H1 (cell line): ENCODE measurements around the gene OR5M11. TPM values are rescaled to one million over a fixed set of nuclear protein-coding genes. Genes with fewer than 3 reads are reported as not detected.

Source experiments
- CTCF ChIA-PET: fragments of 300-600 bp; sonication (Branson Sonifier 250); formaldehyde crosslinking; loops from one replicate; lab custom pipeline; 2021; ENCODE audit not compliant: partially characterized antibody; lab: Charles Lee
- POLR2A ChIA-PET: fragments of 300-600 bp; sonication (Branson Sonifier 250); formaldehyde crosslinking; loops from one replicate; lab custom pipeline; 2021; ENCODE audit warnings: inconsistent platforms; ENCODE audit not compliant: partially characterized antibody; lab: Charles Lee
- DNase-seq, 2 experiments: peaks; one replicate each; pipeline versions ENCODE4 v3.0.0 to v3.0.0-alpha.2; 2010 to 2022; ENCODE audit warnings: low spot score in 2 of 2, low read depth in 1 of 2, mixed read lengths in 1 of 2
- FAIRE-seq: peaks from 2 replicates; lab custom pipeline; 2011; peaks lifted over from hg19 to GRCh38; lab: Jason Lieb, UNC
- H2AFZ ChIP-seq: 2 replicates; pipeline ENCODE4 v1.8.1; 2012; ENCODE audit warnings: low read length, inconsistent platforms
- H2AK5ac ChIP-seq: 2 replicates; pipeline ENCODE4 v1.6.1; 2013; ENCODE audit warnings: low read depth, low read length
- H2BK120ac ChIP-seq: replicated peaks from 2 replicates; pipeline ENCODE3; 2013; ENCODE audit warnings: low read depth, low read length, inconsistent platforms
- H2BK12ac ChIP-seq: 2 replicates; pipeline ENCODE4 v1.6.1; 2013; ENCODE audit warnings: low read depth, low read length
- H2BK15ac ChIP-seq: 2 replicates; pipeline ENCODE4 v1.6.1; 2013; ENCODE audit warnings: low read length
- H2BK20ac ChIP-seq: 2 replicates; pipeline ENCODE4 v1.6.1; 2013; ENCODE audit warnings: low read length
- H2BK5ac ChIP-seq: 2 replicates; pipeline ENCODE4 v1.6.1; 2013; ENCODE audit warnings: low read depth, low read length
- H3K14ac ChIP-seq: 2 replicates; pipeline ENCODE4 v1.6.1; 2013; ENCODE audit warnings: inconsistent platforms; ENCODE audit not compliant: insufficient read length
- H3K18ac ChIP-seq: 2 replicates; pipeline ENCODE4 v1.6.1; 2013; ENCODE audit warnings: low read length; ENCODE audit errors: extremely low read depth
- H3K23ac ChIP-seq: 2 replicates; pipeline ENCODE4 v1.6.1; 2013; ENCODE audit warnings: inconsistent platforms; ENCODE audit not compliant: insufficient read length
- H3K23me2 ChIP-seq: 2 replicates; pipeline ENCODE4 v1.6.1; 2013; ENCODE audit warnings: low read depth, low read length
- H3K27ac ChIP-seq: 2 replicates; pipeline ENCODE4 v1.6.1; 2011; ENCODE audit warnings: low read depth, low read length, inconsistent platforms
- H3K27me3 ChIP-seq, 4 experiments: replicated peaks in 1 of 4; 1 replicate in 1 of 4; 2 replicates in 3 of 4; pipeline versions ENCODE4 v1.6.1 to v1.8.1; 2011 to 2013; ENCODE audit warnings: low read length in 3 of 4, mild to moderate bottlenecking in 3 of 4, inconsistent platforms in 2 of 4, mixed read lengths in 2 of 4, moderate library complexity in 1 of 4; ENCODE audit not compliant: control insufficient read depth in 3 of 4, insufficient read depth in 3 of 4; ENCODE audit errors: extremely low read depth in 1 of 4
- H3K36me3 ChIP-seq, 4 experiments: 2 replicates each; pipeline versions ENCODE4 v1.6.1 to v1.8.1; 2011 to 2013; ENCODE audit warnings: mild to moderate bottlenecking in 4 of 4, low read length in 3 of 4, moderate library complexity in 2 of 4, control low read depth in 1 of 4, inconsistent platforms in 1 of 4; ENCODE audit not compliant: insufficient read depth in 4 of 4, control insufficient read depth in 2 of 4
- H3K4ac ChIP-seq: replicated peaks from 2 replicates; pipeline ENCODE3; 2013; ENCODE audit warnings: low read length, low read depth, mixed read lengths, inconsistent platforms; ENCODE audit not compliant: insufficient read length
- H3K4me1 ChIP-seq, 4 experiments: replicated peaks in 1 of 4; 1 replicate in 1 of 4; 2 replicates in 3 of 4; pipeline versions ENCODE4 v1.6.1 to v1.8.1; 2011 to 2013; ENCODE audit warnings: low read length in 3 of 4, inconsistent platforms in 2 of 4, mixed read lengths in 1 of 4; ENCODE audit not compliant: insufficient read depth in 4 of 4, control insufficient read depth in 3 of 4
- H3K4me2 ChIP-seq, 2 experiments: 2 replicates each; pipeline versions ENCODE4 v1.6.1 to v1.8.1; 2011 to 2013; ENCODE audit warnings: low read depth in 2 of 2, low read length in 2 of 2, control low read depth in 1 of 2, inconsistent platforms in 1 of 2, mild to moderate bottlenecking in 1 of 2; ENCODE audit not compliant: insufficient read depth in 1 of 2
- H3K4me3 ChIP-seq, 4 experiments: fragments of 200-600, 300-600 bp in 1 of 4; sonication (generic), shearing (Covaris generic), sonication (Bioruptor Twin) in 1 of 4; 2 replicates each; pipeline versions ENCODE4 v1.5.1 to v1.8.1; 2011 to 2016; ENCODE audit warnings: low read length in 4 of 4, low read depth in 3 of 4, control low read depth in 2 of 4, inconsistent platforms in 2 of 4, mild to moderate bottlenecking in 2 of 4, mixed read lengths in 1 of 4, moderate library complexity in 1 of 4; ENCODE audit not compliant: insufficient read depth in 2 of 4; ENCODE audit errors: extremely low read depth in 1 of 4
- H3K56ac ChIP-seq: replicated peaks from 2 replicates; pipeline ENCODE3; 2013; ENCODE audit warnings: low read depth, mild to moderate bottlenecking, mixed read lengths, low read length, inconsistent platforms; ENCODE audit not compliant: insufficient read length
- H3K79me1 ChIP-seq: 2 replicates; pipeline ENCODE4 v1.6.1; 2013; ENCODE audit warnings: low read depth, low read length, control low read depth
- H3K79me2 ChIP-seq, 2 experiments: 2 replicates each; pipeline versions ENCODE4 v1.6.1 to v1.8.1; 2012 to 2013; ENCODE audit warnings: low read length in 2 of 2, mild to moderate bottlenecking in 2 of 2, inconsistent platforms in 1 of 2; ENCODE audit not compliant: insufficient read depth in 2 of 2, control insufficient read depth in 1 of 2
- H3K9ac ChIP-seq, 4 experiments: replicated peaks in 1 of 4; 1 replicate in 1 of 4; 2 replicates in 3 of 4; pipeline versions ENCODE4 v1.6.1 to v1.8.1; 2011 to 2013; ENCODE audit warnings: low read depth in 3 of 4, low read length in 3 of 4, control low read depth in 2 of 4, mild to moderate bottlenecking in 2 of 4, moderate library complexity in 2 of 4, inconsistent platforms in 1 of 4; ENCODE audit errors: extremely low read depth in 1 of 4
- H3K9me3 ChIP-seq, 2 experiments: 2 replicates each; pipeline versions ENCODE4 v1.6.1 to v1.8.1; 2012 to 2013; ENCODE audit warnings: mild to moderate bottlenecking in 2 of 2, moderate library complexity in 2 of 2, control low read depth in 1 of 2, inconsistent platforms in 1 of 2, low read depth in 1 of 2, low read length in 1 of 2, mixed read lengths in 1 of 2; ENCODE audit not compliant: insufficient read depth in 2 of 2
- H4K20me1 ChIP-seq, 2 experiments: replicated peaks in 1 of 2; 2 replicates each; pipeline versions ENCODE3 to v1.8.1; 2011 to 2013; ENCODE audit warnings: inconsistent platforms in 2 of 2, low read length in 2 of 2, mild to moderate bottlenecking in 1 of 2; ENCODE audit not compliant: insufficient read depth in 2 of 2, control insufficient read depth in 1 of 2
- H4K5ac ChIP-seq: 2 replicates; pipeline ENCODE4 v1.6.1; 2013; ENCODE audit warnings: low read length, low read depth, mixed read lengths, inconsistent platforms; ENCODE audit not compliant: insufficient read length
- H4K8ac ChIP-seq: 2 replicates; pipeline ENCODE4 v1.8.0; 2013; ENCODE audit warnings: mild to moderate bottlenecking, moderate library complexity, low read length, inconsistent platforms; ENCODE audit not compliant: insufficient read depth; ENCODE audit errors: extremely low read depth
- H4K91ac ChIP-seq: replicated peaks from 2 replicates; pipeline ENCODE3; 2013; ENCODE audit warnings: low read length, mixed read lengths, inconsistent platforms; ENCODE audit not compliant: insufficient read length
- BCL11A ChIP-seq, 2 experiments: IDR thresholded peaks; one replicate each; pipeline ENCODE4 v1.6.1; 2011; ENCODE audit warnings: low read depth in 2 of 2, low read length in 2 of 2, mild to moderate bottlenecking in 2 of 2
- CEBPB ChIP-seq: IDR thresholded peaks from 2 replicates; pipeline ENCODE4 v1.6.1; 2012; ENCODE audit warnings: low read depth, low read length
- CHD2 ChIP-seq: IDR thresholded peaks from 2 replicates; pipeline ENCODE4 v1.6.1; 2012; ENCODE audit warnings: low read length, improper control_type of control experiment
- POLR2A ChIP-seq, 2 experiments: IDR thresholded peaks; 1 replicate in 1 of 2; 2 replicates in 1 of 2; pipeline ENCODE4 v1.6.1; 2011; ENCODE audit warnings: low read depth in 2 of 2, low read length in 2 of 2, mild to moderate bottlenecking in 2 of 2; ENCODE audit errors: control extremely low read depth in 1 of 2
- SP1 ChIP-seq: IDR thresholded peaks from 2 replicates; pipeline ENCODE4 v1.6.1; 2011; ENCODE audit warnings: low read depth, low read length
- YY1 ChIP-seq: IDR thresholded peaks from 2 replicates; pipeline ENCODE4 v1.6.1; 2011; ENCODE audit warnings: low read depth, mild to moderate bottlenecking, low read length
- WGBS, 2 experiments: shearing (Covaris generic) in 1 of 2; methylation state at CpG; one replicate each; pipeline versions ENCODE4 v1.1.6 to v1.1.7; 2013 to 2015; ENCODE audit warnings: low lambda C conversion rate in 2 of 2, mixed read lengths in 2 of 2, inconsistent platforms in 1 of 2, low coverage in 1 of 2, missing lambda C conversion rate in 1 of 2; ENCODE audit not compliant: insufficient replicate concordance in 2 of 2, insufficient coverage in 1 of 2, insufficient read length in 1 of 2; ENCODE audit errors: extremely low coverage in 1 of 2, missing lambda C conversion rate in 1 of 2; 5-methylcytosine and 5-hydroxymethylcytosine counted together
- polyA plus RNA-seq, 7 experiments: library from polyadenylated mRNA; depleted of rRNA in 3 of 7; stranded (reverse) in 5 of 7; unstranded in 2 of 7; fragments of >200 nt in 5 of 7; fragments of 200-250 nt in 2 of 7; gene quantifications; 1 replicate in 5 of 7; 2 replicates in 1 of 7; 4 replicates in 1 of 7; pipeline versions ENCODE4 v1.2.1 to v1.2.3, GENCODE V29; 2011 to 2013; ENCODE audit warnings: missing spikeins in 2 of 7, mixed read lengths in 2 of 7
- total RNA-seq: library from RNA; stranded (reverse); fragmentation: NEBNext Ultra II Directional; extraction: Animal tissue kit (Norgen Biotek cat#: 25700); gene quantifications from 2 replicates; pipeline ENCODE4 v1.2.1, GENCODE V29; 2021

OR5M11 gene
- total and polyA plus RNA-seq, 2 of the 8 experiments (the other 6 are each of a cell fraction or from before 2014, with no cell fraction given), result 0.08 TPM; not detected in 1

DNA sequence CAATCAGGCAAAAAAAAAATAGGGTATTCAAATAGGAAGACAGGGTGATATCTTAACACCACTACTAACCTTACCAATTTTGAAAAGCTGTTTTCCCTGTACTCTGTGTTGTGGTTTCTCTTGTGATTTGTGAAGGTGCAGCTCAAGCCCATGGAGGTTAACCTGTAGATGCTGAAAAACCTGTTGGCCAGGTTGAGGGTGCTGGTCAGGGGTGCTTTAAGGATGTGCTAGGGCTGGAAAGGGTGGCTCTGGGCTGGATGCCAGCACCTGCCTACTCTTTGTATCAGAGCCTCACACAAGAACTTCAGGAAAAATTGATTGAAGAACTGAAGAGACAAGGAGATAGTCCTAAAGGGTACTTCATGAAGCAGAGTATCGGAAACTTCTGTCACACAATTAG, 33.6 kb downstream of the OR5M11 start:
- no peaks in the 10 kb centered on the region for H3K4me1 ChIP-seq
- no peak overlapping the region for H2AK5ac ChIP-seq
- WGBS, 2 experiments, result 100% methylated on average over 1 of the region's 1 CpG; no CpG with 5 or more reads in 1 of the 2 experiments
- no peaks in the 10 kb centered on the region for H3K27me3 ChIP-seq
- no peaks in the 10 kb centered on the region for H3K23me2 ChIP-seq
- no peak overlapping the region for H3K9ac ChIP-seq
- H4K91ac ChIP-seq, result no peak overlapping the region
- H3K79me2 ChIP-seq, result no peaks in the 10 kb centered on the region
- H3K4ac ChIP-seq, result no peak overlapping the region
- no peak for TF ChIP-seq CHD2
- no peak for TF ChIP-seq SP1
- no peak for TF ChIP-seq CEBPB
- no peak for TF ChIP-seq YY1
- TF ChIP-seq POLR2A (IDR thresholded peaks at IDR 0.05; ENCODE audit: control extremely low read depth in 1 of 2, low read depth in 2 of 2, low read length in 2 of 2), result no peak
- TF ChIP-seq BCL11A (IDR thresholded peaks at IDR 0.05; ENCODE audit: low read depth in 2 of 2, low read length in 2 of 2), result no peak
- H3K23ac ChIP-seq, result no peak overlapping the region
- H2BK12ac ChIP-seq, result no peak overlapping the region
- no peaks in the 10 kb centered on the region for H3K9me3 ChIP-seq
- no peaks in the 10 kb centered on the region for H4K20me1 ChIP-seq
- H3K56ac ChIP-seq, result no peak overlapping the region
- FAIRE-seq (no peak), DNase-seq (no peak)
- no peak overlapping the region for H3K4me3 ChIP-seq
- no peak overlapping the region for H3K4me2 ChIP-seq
- H3K27ac ChIP-seq, result no peak overlapping the region
- POLR2A ChIA-PET, result no interaction called here
- no peak overlapping the region for H2BK5ac ChIP-seq
- no peak overlapping the region for H2BK15ac ChIP-seq
- no peak overlapping the region for H4K8ac ChIP-seq
- no peak overlapping the region for H4K5ac ChIP-seq
- no peak overlapping the region for H2BK120ac ChIP-seq
- CTCF ChIA-PET, result interaction anchor here (0.6 kb wide), 1 partner anchor 145 kb away, joined by 3 read pairs; no protein-coding TSS in a partner anchor
- H2AFZ ChIP-seq, result no peak overlapping the region
- H3K36me3 ChIP-seq, result no peaks in the 10 kb centered on the region
- no peak overlapping the region for H3K18ac ChIP-seq
- no peaks in the 10 kb centered on the region for H3K79me1 ChIP-seq
- H2BK20ac ChIP-seq, result no peak overlapping the region
- H3K14ac ChIP-seq, result no peak overlapping the region
